OCI-LY1 (cell line): ENCODE data around the gene ANAPC2.

ENCODE experiments used
- CTCF ChIP-seq: fragments of 200-600 bp; sonication (generic), shearing (Covaris generic); IDR thresholded peaks from 2 replicates; pipeline ENCODE4 v1.5.1; 2017; ENCODE audit warnings: mild to moderate bottlenecking, antibody characterized with exemption, low read length, moderate library complexity, mixed read lengths
- EZH2 ChIP-seq: fragments of 200-600 bp; sonication (generic), shearing (Covaris generic); IDR thresholded peaks from 2 replicates; pipeline ENCODE4 v1.8.0; 2017; ENCODE audit warnings: borderline replicate concordance, mixed run types, mild to moderate bottlenecking, antibody characterized with exemption, low read length, moderate library complexity, mixed read lengths

- TF ChIP-seq EZH2: no peak
- TF ChIP-seq CTCF: no peak
These were observed 29.2 kb upstream of the ANAPC2 start for GRCh38 chr9:137217276-137218211.
